ENCODE measurements around the gene ATG4B. TPM values are rescaled to one million over a fixed set of nuclear protein-coding genes. Genes with fewer than 3 reads are reported as not detected.

The ATG4B gene
- total and polyA plus RNA-seq, 2 donors (not counting 3 experiments of a cell fraction or from before 2014, with no cell fraction given): 83.6 to 113 TPM

DNA sequence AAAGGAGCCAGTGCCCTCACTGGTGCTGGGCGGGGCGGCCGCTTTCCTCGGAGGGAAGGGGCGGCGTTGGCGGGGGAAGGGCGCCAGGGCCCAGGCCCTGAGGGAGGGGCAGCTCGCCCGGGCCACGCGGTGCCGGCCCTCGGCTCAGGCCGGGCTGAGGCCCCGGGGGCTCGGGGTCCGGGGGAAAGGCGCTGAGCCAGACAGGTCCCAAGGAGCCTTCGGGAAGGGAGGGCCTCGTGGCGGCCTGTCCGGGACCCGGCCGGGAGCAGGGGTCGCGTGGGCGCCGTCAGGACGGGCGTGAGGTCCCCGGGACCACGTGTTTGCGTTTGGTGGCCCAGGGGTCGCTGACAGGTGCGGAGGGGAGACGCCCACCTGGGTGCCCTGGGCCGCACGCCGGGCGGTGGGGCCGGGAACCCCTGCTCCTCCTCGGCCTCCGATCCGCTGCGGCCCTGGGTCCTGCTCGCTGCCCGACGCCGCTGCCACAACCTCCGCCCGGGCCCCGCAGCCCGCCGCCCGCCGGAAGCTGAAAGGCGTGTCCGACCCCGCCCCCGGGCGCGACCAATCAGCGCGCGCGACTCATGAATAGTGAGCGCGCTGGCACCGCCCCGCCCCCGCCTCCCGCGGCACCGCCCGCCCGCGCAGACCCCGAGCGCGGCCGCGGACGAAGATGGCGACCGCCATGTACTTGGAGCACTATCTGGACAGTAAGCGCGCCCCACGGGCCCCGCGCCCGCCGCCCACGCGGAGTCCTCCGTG, 64.1 kb downstream of the ATG4B start, which contains the start of gene ING5:
Gene ING5, plus strand, starts transcription at position 641 of the 756 bp plus-strand sequence. Its CDS starts 27 bp downstream, at position 668.
- H3K9me3 ChIP-seq (replicated peaks; ENCODE audit: control insufficient read depth, insufficient read depth, low read length): no peaks in the 10 kb centered on the region
- peak within 1 kb of the TSS; percentile 81 for H3K9ac ChIP-seq (replicated peaks; ENCODE audit: extremely low read depth, insufficient read depth, low read length)
- DNase-seq (ENCODE audit: low read depth, low spot score) (peak; percentile 92), FAIRE-seq (peak; percentile 73)
- peaks cover 10% of the 10 kb centered on the region for H3K79me2 ChIP-seq (ENCODE audit: control insufficient read depth, insufficient read depth, low read length)
- peak within 1 kb of the TSS; percentile 49 to 75 (median 64) for H3K4me3 ChIP-seq (replicated peaks in 1 of 3; ENCODE audit: insufficient read depth in 1 of 3, low read depth in 1 of 3, low read length in 3 of 3)
- no peaks in the 10 kb centered on the region for H3K9me1 ChIP-seq (replicated peaks; ENCODE audit: control insufficient read depth, extremely low read depth, insufficient read depth, low read length)
- peaks cover under 1 to 4% of the 10 kb centered on the region in 2 experiments for H3K36me3 ChIP-seq (ENCODE audit: control insufficient read depth in 2 of 2, extremely low read depth in 1 of 2, insufficient read depth in 2 of 2, low read length in 2 of 2)
- dilution Hi-C loops (cut with MboI; ENCODE audit: extremely low pct_ligation_motif_present, low sequenced_read_pairs): no loop called here
- H2AFZ ChIP-seq (ENCODE audit: low read depth, low read length): peak within 1 kb of the TSS; percentile 44
- peak; percentile 88 for TF ChIP-seq POLR2AphosphoS5 (IDR thresholded peaks at IDR 0.05; ENCODE audit: insufficient read depth, low read depth, low read length)
- TF ChIP-seq GATA2 (IDR thresholded peaks at IDR 0.05; ENCODE audit: insufficient read depth, insufficient read length, low read depth, low read length): no peak
- peak; percentile 84 for TF ChIP-seq POLR2A (IDR thresholded peaks at IDR 0.05; ENCODE audit: low read depth, low read length)
- TF ChIP-seq, protein P1, sequence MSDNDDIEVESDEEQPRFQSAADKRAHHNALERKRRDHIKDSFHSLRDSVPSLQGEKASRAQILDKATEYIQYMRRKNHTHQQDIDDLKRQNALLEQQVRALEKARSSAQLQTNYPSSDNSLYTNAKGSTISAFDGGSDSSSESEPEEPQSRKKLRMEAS (IDR thresholded peaks at IDR 0.05; ENCODE audit: insufficient read depth, insufficient read length): peak; percentile 63
- no peak for TF ChIP-seq FOS (IDR thresholded peaks at IDR 0.05; ENCODE audit: borderline replicate concordance, insufficient read depth, low read length)
- TF ChIP-seq MYC (IDR thresholded peaks at IDR 0.05; ENCODE audit: low read depth, low read length): peak; percentile 66
- TF ChIP-seq, protein P2, sequence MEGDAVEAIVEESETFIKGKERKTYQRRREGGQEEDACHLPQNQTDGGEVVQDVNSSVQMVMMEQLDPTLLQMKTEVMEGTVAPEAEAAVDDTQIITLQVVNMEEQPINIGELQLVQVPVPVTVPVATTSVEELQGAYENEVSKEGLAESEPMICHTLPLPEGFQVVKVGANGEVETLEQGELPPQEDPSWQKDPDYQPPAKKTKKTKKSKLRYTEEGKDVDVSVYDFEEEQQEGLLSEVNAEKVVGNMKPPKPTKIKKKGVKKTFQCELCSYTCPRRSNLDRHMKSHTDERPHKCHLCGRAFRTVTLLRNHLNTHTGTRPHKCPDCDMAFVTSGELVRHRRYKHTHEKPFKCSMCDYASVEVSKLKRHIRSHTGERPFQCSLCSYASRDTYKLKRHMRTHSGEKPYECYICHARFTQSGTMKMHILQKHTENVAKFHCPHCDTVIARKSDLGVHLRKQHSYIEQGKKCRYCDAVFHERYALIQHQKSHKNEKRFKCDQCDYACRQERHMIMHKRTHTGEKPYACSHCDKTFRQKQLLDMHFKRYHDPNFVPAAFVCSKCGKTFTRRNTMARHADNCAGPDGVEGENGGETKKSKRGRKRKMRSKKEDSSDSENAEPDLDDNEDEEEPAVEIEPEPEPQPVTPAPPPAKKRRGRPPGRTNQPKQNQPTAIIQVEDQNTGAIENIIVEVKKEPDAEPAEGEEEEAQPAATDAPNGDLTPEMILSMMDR (IDR thresholded peaks at IDR 0.05; ENCODE audit: extremely low read depth in 1 of 2, insufficient read depth in 1 of 2, low read depth in 1 of 2, low read length in 2 of 2): no peak
- peak within 1 kb of the TSS; percentile 68 for H3K27ac ChIP-seq (ENCODE audit: insufficient read depth, low read depth, low read length)
- peak within 1 kb of the TSS; percentile 83 for H3K4me2 ChIP-seq (ENCODE audit: insufficient read depth, low read length)
- peaks cover 6% of the 10 kb centered on the region for H3K4me1 ChIP-seq (ENCODE audit: control insufficient read depth, extremely low read depth, insufficient read depth, low read length)
- intact Hi-C loops (cut with micrococcal nuclease): loop anchor here (1.0 to 5.0 kb wide), 6 partner anchors 15 to 384 kb away; partner anchors contain the start of genes ATG4B, D2HGDH, DTYMK and FARP2
- no peaks in the 10 kb centered on the region for H4K20me1 ChIP-seq (replicated peaks; ENCODE audit: control insufficient read depth, extremely low read depth, insufficient read depth, low read length)
- POLR2A ChIA-PET: interaction anchor here (1.1 kb wide), 1 partner anchor 15 kb away, joined by 6 read pairs; the partner anchor contains the start of gene DTYMK
- CTCF ChIA-PET: interaction anchor here (0.7 to 4.8 kb wide), 8 partner anchors 11 to 177 kb away, joined by 3 to 41 read pairs (median 4); partner anchors contain the start of genes D2HGDH and DTYMK
- H3K27me3 ChIP-seq (ENCODE audit: control insufficient read depth in 2 of 2, insufficient read depth in 2 of 2, low read length in 2 of 2): no peaks in the 10 kb centered on the region
- BruUV-seq (replicated peaks): TSS peak; percentile 92
